Sigmoid colon (tissue), 4 donors: ENCODE data around the gene GALNT17.
A peak's percentile ranks its signal among the peaks of the same experiment; 100 is the strongest.

ENCODE experiments used
- EP300 ChIP-seq, 4 donors: sonication (generic); formaldehyde crosslinking; IDR thresholded peaks; one replicate each; pipeline ENCODE4 v1.6.1; 2017; ENCODE audit warnings: antibody characterized with exemption in 4 of 4
- POLR2A ChIP-seq, 2 donors: fragments of 450-650 bp; IDR thresholded peaks; one replicate each; pipeline ENCODE4 v1.6.1; 2016; ENCODE audit warnings: antibody characterized with exemption in 2 of 2, mild to moderate bottlenecking in 2 of 2, moderate library complexity in 2 of 2
- POLR2AphosphoS5 ChIP-seq, 4 donors: sonication (generic); formaldehyde crosslinking; IDR thresholded peaks; one replicate each; pipeline ENCODE4 v1.6.1; 2017; ENCODE audit warnings: antibody characterized with exemption in 4 of 4
- TF ChIP-seq, protein P1 (sequence below), 4 experiments: fragments of 450-650 bp in 3 of 4; fragments of 200-600 bp in 1 of 4; IDR thresholded peaks; one replicate each; pipeline ENCODE4 v1.5.1; 2016 to 2019; ENCODE audit warnings: antibody characterized with exemption in 4 of 4, mild to moderate bottlenecking in 3 of 4, moderate library complexity in 2 of 4

DNA sequence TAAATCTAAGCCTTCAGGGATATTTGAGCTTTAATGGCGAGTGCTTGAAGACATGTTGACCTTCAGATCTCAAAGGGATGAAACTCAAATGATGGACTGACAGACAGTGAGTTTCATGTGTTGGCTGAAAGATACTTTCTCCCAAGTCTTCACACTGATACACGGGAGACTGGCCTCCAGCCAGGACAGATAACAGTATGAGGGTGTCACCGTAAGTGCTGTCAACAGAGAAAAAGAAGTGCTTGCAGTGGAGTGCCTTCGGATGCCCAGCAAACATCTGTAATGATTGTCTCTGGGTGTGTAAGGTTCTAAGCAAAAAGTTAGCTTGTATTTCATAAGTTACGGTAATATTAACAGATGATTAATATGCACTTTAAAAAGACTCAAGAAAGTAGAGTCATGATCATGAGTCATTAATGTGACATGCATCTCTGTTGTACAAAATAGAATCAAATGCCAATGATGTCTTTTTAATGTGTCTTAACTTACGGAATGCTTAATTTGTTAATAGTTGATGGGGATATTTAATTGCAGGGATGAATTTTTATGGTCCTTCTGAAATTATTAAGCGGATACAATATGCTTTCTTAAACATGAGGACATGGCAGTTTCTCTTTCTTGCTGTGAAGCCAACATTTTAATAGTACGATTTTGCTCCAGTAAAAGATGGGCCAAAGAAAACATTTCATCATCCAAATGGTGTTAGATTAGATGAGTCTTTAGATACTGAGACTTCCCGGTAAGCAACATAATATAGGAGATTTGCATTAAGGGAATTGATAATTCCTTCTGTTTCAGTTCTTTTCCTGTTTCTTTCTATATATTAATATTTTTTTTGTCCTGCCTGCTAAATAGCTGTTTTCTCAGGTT lies 292.5 kb downstream of the GALNT17 start:
- TF ChIP-seq, protein P1, sequence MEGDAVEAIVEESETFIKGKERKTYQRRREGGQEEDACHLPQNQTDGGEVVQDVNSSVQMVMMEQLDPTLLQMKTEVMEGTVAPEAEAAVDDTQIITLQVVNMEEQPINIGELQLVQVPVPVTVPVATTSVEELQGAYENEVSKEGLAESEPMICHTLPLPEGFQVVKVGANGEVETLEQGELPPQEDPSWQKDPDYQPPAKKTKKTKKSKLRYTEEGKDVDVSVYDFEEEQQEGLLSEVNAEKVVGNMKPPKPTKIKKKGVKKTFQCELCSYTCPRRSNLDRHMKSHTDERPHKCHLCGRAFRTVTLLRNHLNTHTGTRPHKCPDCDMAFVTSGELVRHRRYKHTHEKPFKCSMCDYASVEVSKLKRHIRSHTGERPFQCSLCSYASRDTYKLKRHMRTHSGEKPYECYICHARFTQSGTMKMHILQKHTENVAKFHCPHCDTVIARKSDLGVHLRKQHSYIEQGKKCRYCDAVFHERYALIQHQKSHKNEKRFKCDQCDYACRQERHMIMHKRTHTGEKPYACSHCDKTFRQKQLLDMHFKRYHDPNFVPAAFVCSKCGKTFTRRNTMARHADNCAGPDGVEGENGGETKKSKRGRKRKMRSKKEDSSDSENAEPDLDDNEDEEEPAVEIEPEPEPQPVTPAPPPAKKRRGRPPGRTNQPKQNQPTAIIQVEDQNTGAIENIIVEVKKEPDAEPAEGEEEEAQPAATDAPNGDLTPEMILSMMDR (IDR thresholded peaks at IDR 0.05): no peak
- TF ChIP-seq POLR2AphosphoS5 (IDR thresholded peaks at IDR 0.05) (peak in 1 of 4 donors; percentile 21), POLR2A (IDR thresholded peaks at IDR 0.05) (no peak), EP300 (IDR thresholded peaks at IDR 0.05) (no peak)
